Keratinocyte (primary cell): Measurements from ENCODE around the gene SYK. TPM values are rescaled to one million over a fixed set of nuclear protein-coding genes. Genes with fewer than 3 reads are reported as not detected.

ENCODE experiments used
- DNase-seq: peaks from one replicate; pipeline ENCODE4 v3.0.0-alpha.2; 2011; ENCODE audit warnings: low read depth, missing footprints, low spot score
- FAIRE-seq: peaks from 2 replicates; lab custom pipeline; 2011; peaks lifted over from hg19 to GRCh38; lab: Jason Lieb, UNC
- H2AFZ ChIP-seq: 2 replicates; pipeline ENCODE4 v1.6.0; 2012; ENCODE audit warnings: low read length, control low read depth, inconsistent platforms; ENCODE audit not compliant: control insufficient read depth
- H3K27ac ChIP-seq: 2 replicates; pipeline ENCODE4 v1.5.1; 2011; ENCODE audit warnings: low read length; ENCODE audit not compliant: control insufficient read depth, insufficient read depth
- H3K27me3 ChIP-seq: 3 replicates; pipeline ENCODE4 v1.6.0; 2011; ENCODE audit warnings: low read length; ENCODE audit not compliant: control insufficient read depth, insufficient read depth; ENCODE audit errors: extremely low read depth
- H3K36me3 ChIP-seq, 2 experiments: 2 replicates in 1 of 2; 3 replicates in 1 of 2; pipeline ENCODE4 v1.5.1; 2011; ENCODE audit warnings: low read length in 2 of 2, mild to moderate bottlenecking in 1 of 2; ENCODE audit not compliant: control insufficient read depth in 2 of 2, insufficient read depth in 2 of 2; ENCODE audit errors: extremely low read depth in 1 of 2
- H3K4me1 ChIP-seq: 3 replicates; pipeline ENCODE4 v1.5.1; 2011; ENCODE audit warnings: low read length; ENCODE audit not compliant: control insufficient read depth, insufficient read depth; ENCODE audit errors: extremely low read depth
- H3K4me2 ChIP-seq: 3 replicates; pipeline ENCODE4 v1.6.0; 2011; ENCODE audit warnings: low read depth, low read length; ENCODE audit not compliant: control insufficient read depth, insufficient read depth; ENCODE audit errors: extremely low read depth
- H3K4me3 ChIP-seq, 3 experiments: fragments of 200-600 bp in 1 of 3; sonication (generic) in 1 of 3; 2 replicates in 2 of 3; 3 replicates in 1 of 3; pipeline ENCODE4 v1.5.1; 2011 to 2016; ENCODE audit warnings: low read length in 3 of 3, mild to moderate bottlenecking in 3 of 3, control low read depth in 2 of 3, inconsistent platforms in 1 of 3, low read depth in 1 of 3, mixed read lengths in 1 of 3, mixed run types in 1 of 3, moderate library complexity in 1 of 3; ENCODE audit not compliant: control insufficient read depth in 2 of 3, insufficient read depth in 2 of 3; ENCODE audit errors: extremely low read depth in 1 of 3
- H3K79me2 ChIP-seq: 2 replicates; pipeline ENCODE4 v1.6.0; 2012; ENCODE audit warnings: low read length; ENCODE audit not compliant: control insufficient read depth, insufficient read depth
- H3K9ac ChIP-seq: 3 replicates; pipeline ENCODE4 v1.6.0; 2011; ENCODE audit warnings: low read length; ENCODE audit not compliant: control insufficient read depth, insufficient read depth; ENCODE audit errors: extremely low read depth
- H3K9me1 ChIP-seq: 3 replicates; pipeline ENCODE4 v1.6.0; 2011; ENCODE audit warnings: low read length; ENCODE audit not compliant: control insufficient read depth, insufficient read depth; ENCODE audit errors: extremely low read depth
- H3K9me3 ChIP-seq: 2 replicates; pipeline ENCODE4 v1.5.1; 2012; ENCODE audit warnings: low read depth, low read length; ENCODE audit not compliant: control insufficient read depth
- H4K20me1 ChIP-seq: 3 replicates; pipeline ENCODE4 v1.6.0; 2011; ENCODE audit warnings: low read length; ENCODE audit not compliant: control insufficient read depth, insufficient read depth; ENCODE audit errors: extremely low read depth
- EZH2 ChIP-seq: IDR thresholded peaks from one replicate; pipeline ENCODE4 v1.6.1; 2012; ENCODE audit warnings: inconsistent platforms, mild to moderate bottlenecking, low read length, moderate library complexity
- dilution Hi-C: fragments of 300-500 bp; cut with MboI; formaldehyde crosslinking; loops from one replicate; pipeline ENCODE4 v1.7.0; 2020; ENCODE audit warnings: low sequenced_read_pairs; ENCODE audit not compliant: extremely low pct_ligation_motif_present
- polyA plus RNA-seq, 5 experiments: library from polyadenylated mRNA; depleted of rRNA in 3 of 5; stranded (reverse) in 3 of 5; stranded (forward) in 1 of 5; unstranded in 1 of 5; fragments of >200 nt; gene quantifications; 1 replicate in 1 of 5; 2 replicates in 3 of 5; 3 replicates in 1 of 5; pipeline versions ENCODE4 v1.2.1 to v1.2.3, GENCODE V29; 2011 to 2012; ENCODE audit warnings: missing spikeins in 2 of 5, low read depth in 1 of 5, low replicate concordance in 1 of 5
- TF ChIP-seq, protein P1 (sequence below), 3 experiments: IDR thresholded peaks in 1 of 3; conservative IDR thresholded peaks in 1 of 3; optimal IDR thresholded peaks in 1 of 3; 2 replicates in 2 of 3; 3 replicates in 1 of 3; pipeline versions ENCODE3 to v1.5.1; 2011; ENCODE audit warnings: low read length in 3 of 3, mild to moderate bottlenecking in 3 of 3, moderate library complexity in 2 of 3, control low read depth in 1 of 3, inconsistent platforms in 1 of 3; ENCODE audit not compliant: insufficient read depth in 2 of 3; ENCODE audit errors: extremely low read depth in 1 of 3

Gene SYK
- polyA plus RNA-seq, 1 donor (not counting 4 experiments of a cell fraction or from before 2014, with no cell fraction given) = 2.0 TPM

DNA sequence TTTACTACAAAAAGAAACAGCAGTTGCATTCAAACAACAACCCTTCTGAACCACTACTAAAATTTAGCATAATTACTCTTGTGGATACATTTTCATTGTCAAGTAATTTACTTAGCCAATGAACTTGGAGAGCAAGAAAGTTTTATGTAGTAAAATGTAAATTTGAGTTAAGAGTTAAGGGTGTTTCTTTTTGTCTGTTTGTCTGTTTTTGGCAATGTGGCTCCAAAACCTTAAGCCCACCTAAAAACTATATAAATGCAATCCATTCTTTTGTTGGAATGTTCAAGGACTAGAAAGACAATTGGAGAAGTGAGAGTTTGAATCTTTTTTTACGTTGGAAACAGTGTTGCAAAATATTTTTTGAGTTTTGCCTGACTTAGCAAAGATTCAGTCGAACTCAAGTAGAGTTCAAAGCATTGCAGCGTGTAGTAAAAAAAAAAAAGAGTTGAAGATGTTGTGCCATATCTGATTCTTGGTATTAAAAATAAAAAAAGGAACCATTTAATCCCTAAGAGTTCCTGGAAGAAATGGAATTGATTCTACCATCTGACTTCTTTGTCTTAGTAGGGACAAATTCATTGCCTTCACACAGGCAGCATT lies 867 bp downstream of the SYK start:
- no peaks in the 10 kb centered on the region for H3K9me3 ChIP-seq
- H3K4me1 ChIP-seq = peaks cover 12% of the 10 kb centered on the region
- H3K27ac ChIP-seq = peak overlapping the region; percentile 52
- H3K9me1 ChIP-seq = no peaks in the 10 kb centered on the region
- H3K4me2 ChIP-seq = peak overlapping the region; percentile 97
- DNase-seq (no peak), FAIRE-seq (no peak)
- peak overlapping the region; percentile 64 to 84 (median 79) for H3K4me3 ChIP-seq
- dilution Hi-C loops = no loop called here
- no peaks in the 10 kb centered on the region for H4K20me1 ChIP-seq
- H3K36me3 ChIP-seq = no peaks in the 10 kb centered on the region
- peak overlapping the region; percentile 91 for H2AFZ ChIP-seq
- no peaks in the 10 kb centered on the region for H3K79me2 ChIP-seq
- H3K9ac ChIP-seq = peak overlapping the region; percentile 79
- peaks cover 4% of the 10 kb centered on the region for H3K27me3 ChIP-seq
- TF ChIP-seq, protein P1, sequence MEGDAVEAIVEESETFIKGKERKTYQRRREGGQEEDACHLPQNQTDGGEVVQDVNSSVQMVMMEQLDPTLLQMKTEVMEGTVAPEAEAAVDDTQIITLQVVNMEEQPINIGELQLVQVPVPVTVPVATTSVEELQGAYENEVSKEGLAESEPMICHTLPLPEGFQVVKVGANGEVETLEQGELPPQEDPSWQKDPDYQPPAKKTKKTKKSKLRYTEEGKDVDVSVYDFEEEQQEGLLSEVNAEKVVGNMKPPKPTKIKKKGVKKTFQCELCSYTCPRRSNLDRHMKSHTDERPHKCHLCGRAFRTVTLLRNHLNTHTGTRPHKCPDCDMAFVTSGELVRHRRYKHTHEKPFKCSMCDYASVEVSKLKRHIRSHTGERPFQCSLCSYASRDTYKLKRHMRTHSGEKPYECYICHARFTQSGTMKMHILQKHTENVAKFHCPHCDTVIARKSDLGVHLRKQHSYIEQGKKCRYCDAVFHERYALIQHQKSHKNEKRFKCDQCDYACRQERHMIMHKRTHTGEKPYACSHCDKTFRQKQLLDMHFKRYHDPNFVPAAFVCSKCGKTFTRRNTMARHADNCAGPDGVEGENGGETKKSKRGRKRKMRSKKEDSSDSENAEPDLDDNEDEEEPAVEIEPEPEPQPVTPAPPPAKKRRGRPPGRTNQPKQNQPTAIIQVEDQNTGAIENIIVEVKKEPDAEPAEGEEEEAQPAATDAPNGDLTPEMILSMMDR (optimal IDR thresholded peaks at IDR 0.05 in 1 of 3, IDR thresholded peaks at IDR 0.05 in 1 of 3, conservative IDR thresholded peaks at IDR 0.05 in 1 of 3; ENCODE audit: extremely low read depth in 1 of 3, insufficient read depth in 2 of 3, low read length in 3 of 3) = no peak
- no peak for TF ChIP-seq EZH2

DNA sequence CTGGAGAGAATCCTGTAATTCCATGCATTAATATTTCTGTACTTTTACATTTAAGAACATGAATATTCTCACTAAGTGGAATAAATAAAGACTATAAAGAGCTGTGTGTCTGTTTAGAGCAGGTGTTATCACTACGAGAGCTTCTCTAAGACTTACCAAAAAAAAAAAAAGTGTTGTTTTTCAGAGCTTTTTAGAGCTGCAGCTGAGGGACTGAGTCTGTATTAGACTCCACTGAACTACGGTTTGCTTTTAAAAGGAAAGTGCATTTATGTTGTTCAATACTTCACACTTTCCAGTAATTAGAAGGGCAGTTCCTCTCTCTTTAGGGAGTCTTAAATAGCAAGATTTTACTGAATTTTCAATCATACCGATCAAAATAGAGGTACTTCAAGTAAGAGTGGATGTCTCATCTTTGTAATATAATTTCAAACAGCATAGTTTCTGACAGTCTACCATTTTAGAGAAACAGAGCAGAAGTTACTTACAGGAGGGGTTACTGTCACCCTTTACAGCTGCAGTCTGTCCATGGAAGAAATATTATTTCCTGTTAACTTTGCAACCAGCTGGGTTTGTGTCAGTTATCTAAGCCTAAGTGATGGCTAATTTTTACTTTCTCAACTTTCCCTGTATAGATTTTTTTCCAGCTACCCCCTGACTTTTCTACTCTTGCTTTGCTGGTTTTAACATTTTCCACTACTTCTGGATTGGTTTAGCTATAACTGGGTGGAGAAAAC lies 2.4 kb downstream of the SYK start:
- DNase-seq (no peak), FAIRE-seq (no peak)
- no peak overlapping the region for H2AFZ ChIP-seq
- peaks cover 4% of the 10 kb centered on the region for H3K27me3 ChIP-seq
- no peaks in the 10 kb centered on the region for H4K20me1 ChIP-seq
- H3K4me2 ChIP-seq = peak overlapping the region; percentile 56
- peaks cover 0 to 2% of the 10 kb centered on the region in 2 experiments for H3K36me3 ChIP-seq
- dilution Hi-C loops = no loop called here
- H3K4me3 ChIP-seq = no peak overlapping the region
- H3K9me3 ChIP-seq = no peaks in the 10 kb centered on the region
- no peak for TF ChIP-seq EZH2
- TF ChIP-seq, protein P1 (optimal IDR thresholded peaks at IDR 0.05 in 1 of 3, IDR thresholded peaks at IDR 0.05 in 1 of 3, conservative IDR thresholded peaks at IDR 0.05 in 1 of 3; ENCODE audit: extremely low read depth in 1 of 3, insufficient read depth in 2 of 3, low read length in 3 of 3) = no peak
- no peak overlapping the region for H3K27ac ChIP-seq
- peaks cover 12% of the 10 kb centered on the region for H3K4me1 ChIP-seq
- H3K79me2 ChIP-seq = no peaks in the 10 kb centered on the region
- H3K9me1 ChIP-seq = no peaks in the 10 kb centered on the region
- H3K9ac ChIP-seq = no peak overlapping the region
